MM.1S (cell line): Measurements from ENCODE around the gene AANAT.

ENCODE experiments used
- DNase-seq: peaks from one replicate; pipeline ENCODE4 v3.0.0-alpha.2; 2015
- H2AFZ ChIP-seq: fragments of 300-600 bp; sonication (generic); 2 replicates; pipeline ENCODE4 v1.6.0; 2016; ENCODE audit warnings: antibody characterized with exemption, low read length
- H3F3A ChIP-seq: fragments of 300-600 bp; sonication (generic); 2 replicates; pipeline ENCODE4 v1.6.1; 2016; ENCODE audit warnings: mild to moderate bottlenecking, antibody characterized with exemption, low read length, moderate library complexity, mixed read lengths; ENCODE audit not compliant: insufficient read depth
- H3K27ac ChIP-seq: fragments of 300-600 bp; sonication (generic); 2 replicates; pipeline ENCODE4 v1.5.1; 2016; ENCODE audit warnings: mild to moderate bottlenecking, low read length
- H3K27me3 ChIP-seq: fragments of 300-600 bp; sonication (generic); replicated peaks from 2 replicates; pipeline ENCODE4 v1.6.0; 2016; ENCODE audit warnings: low read length; ENCODE audit not compliant: insufficient read depth
- H3K36me3 ChIP-seq: fragments of 300-600 bp; sonication (generic); replicated peaks from 2 replicates; pipeline ENCODE4 v1.6.1; 2016; ENCODE audit warnings: mild to moderate bottlenecking, low read length, mixed read lengths; ENCODE audit not compliant: insufficient read depth
- H3K4me1 ChIP-seq: fragments of 300-600 bp; sonication (generic); 2 replicates; pipeline ENCODE4 v1.6.1; 2016; ENCODE audit warnings: low read length, mixed read lengths
- H3K4me2 ChIP-seq: fragments of 300-600 bp; sonication (generic); 2 replicates; pipeline ENCODE4 v1.6.0; 2016; ENCODE audit warnings: low read depth, low read length
- H3K4me3 ChIP-seq: fragments of 300-600 bp; sonication (generic); 2 replicates; pipeline ENCODE4 v1.5.1; 2016; ENCODE audit warnings: low read length, mixed read lengths
- H3K79me2 ChIP-seq: fragments of 300-600 bp; sonication (generic); 2 replicates; pipeline ENCODE4 v1.6.1; 2016; ENCODE audit warnings: mixed run types, low read length, mixed read lengths
- H3K9ac ChIP-seq: fragments of 300-600 bp; sonication (generic); 2 replicates; pipeline ENCODE4 v1.6.1; 2016; ENCODE audit warnings: low read length, mixed read lengths
- H3K9me2 ChIP-seq: fragments of 300-600 bp; sonication (generic); replicated peaks from 2 replicates; pipeline ENCODE4 v1.6.1; 2016; ENCODE audit warnings: mild to moderate bottlenecking, low read length, mixed read lengths; ENCODE audit not compliant: insufficient read depth
- H3K9me3 ChIP-seq: fragments of 300-600 bp; sonication (generic); replicated peaks from 2 replicates; pipeline ENCODE4 v1.6.1; 2016; ENCODE audit warnings: mild to moderate bottlenecking, low read length, mixed read lengths; ENCODE audit not compliant: insufficient read depth
- H4K20me1 ChIP-seq: fragments of 300-600 bp; sonication (generic); 2 replicates; pipeline ENCODE4 v1.6.1; 2016; ENCODE audit warnings: mild to moderate bottlenecking, low read length, moderate library complexity, mixed read lengths; ENCODE audit not compliant: insufficient read depth
- EZH2 ChIP-seq: fragments of 300-600 bp; sonication (generic); optimal IDR thresholded peaks from 2 replicates; pipeline ENCODE3; 2017; ENCODE audit warnings: low read depth, mild to moderate bottlenecking, antibody characterized with exemption, low read length, mixed read lengths
- EZH2phosphoT487 ChIP-seq: fragments of 300-600 bp; sonication (generic); IDR thresholded peaks from 2 replicates; pipeline ENCODE4 v1.6.1; 2018; ENCODE audit warnings: antibody characterized with exemption, low read length
- TF ChIP-seq, protein P1 (sequence below): fragments of 300-600 bp; sonication (generic); IDR thresholded peaks from 2 replicates; pipeline ENCODE4 v1.5.1; 2016; ENCODE audit warnings: antibody characterized with exemption, low read length, mixed read lengths

Gene AANAT

DNA sequence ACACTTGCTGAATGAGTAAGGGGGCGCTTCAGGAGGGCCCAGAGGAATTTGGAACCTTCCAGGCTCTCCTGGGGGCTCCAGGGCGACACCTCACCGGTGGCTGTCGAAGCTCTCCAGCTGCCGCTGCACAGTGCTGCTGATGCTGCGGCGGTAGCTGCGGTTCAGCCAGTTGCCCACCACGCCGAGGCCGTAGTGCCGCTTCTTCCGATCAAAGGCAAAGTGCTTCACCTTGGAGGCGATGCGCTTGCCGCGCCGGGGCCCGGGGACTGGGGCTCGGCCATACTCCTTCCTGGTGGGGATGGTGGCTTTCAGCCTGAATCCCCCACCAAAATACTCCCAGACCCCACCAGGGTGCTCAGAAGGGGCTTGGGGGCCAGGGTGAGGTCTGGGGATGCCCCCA is 9.3 kb downstream of the AANAT start:
- Histone ChIP-seq H3K9ac (no peak overlapping the region), H3K36me3 (peaks cover 5% of the 10 kb centered on the region; the same call in 1 of the 2 replicates), H3F3A (peaks cover 16% of the 10 kb centered on the region), H2AFZ (no peak overlapping the region), H3K4me1 (peaks cover 8% of the 10 kb centered on the region; the same call in 1 of the 2 replicates), H4K20me1 (no peaks in the 10 kb centered on the region), H3K9me3 (no peaks in the 10 kb centered on the region), H3K9me2 (no peaks in the 10 kb centered on the region), H3K4me3 (no peak overlapping the region), H3K4me2 (no peak overlapping the region), H3K27ac (no peak overlapping the region), H3K79me2 (peaks cover 12% of the 10 kb centered on the region; the same call in 1 of the 2 replicates), H3K27me3 (no peaks in the 10 kb centered on the region)
- TF ChIP-seq EZH2 (no peak), EZH2phosphoT487 (no peak)
- TF ChIP-seq, protein P1, sequence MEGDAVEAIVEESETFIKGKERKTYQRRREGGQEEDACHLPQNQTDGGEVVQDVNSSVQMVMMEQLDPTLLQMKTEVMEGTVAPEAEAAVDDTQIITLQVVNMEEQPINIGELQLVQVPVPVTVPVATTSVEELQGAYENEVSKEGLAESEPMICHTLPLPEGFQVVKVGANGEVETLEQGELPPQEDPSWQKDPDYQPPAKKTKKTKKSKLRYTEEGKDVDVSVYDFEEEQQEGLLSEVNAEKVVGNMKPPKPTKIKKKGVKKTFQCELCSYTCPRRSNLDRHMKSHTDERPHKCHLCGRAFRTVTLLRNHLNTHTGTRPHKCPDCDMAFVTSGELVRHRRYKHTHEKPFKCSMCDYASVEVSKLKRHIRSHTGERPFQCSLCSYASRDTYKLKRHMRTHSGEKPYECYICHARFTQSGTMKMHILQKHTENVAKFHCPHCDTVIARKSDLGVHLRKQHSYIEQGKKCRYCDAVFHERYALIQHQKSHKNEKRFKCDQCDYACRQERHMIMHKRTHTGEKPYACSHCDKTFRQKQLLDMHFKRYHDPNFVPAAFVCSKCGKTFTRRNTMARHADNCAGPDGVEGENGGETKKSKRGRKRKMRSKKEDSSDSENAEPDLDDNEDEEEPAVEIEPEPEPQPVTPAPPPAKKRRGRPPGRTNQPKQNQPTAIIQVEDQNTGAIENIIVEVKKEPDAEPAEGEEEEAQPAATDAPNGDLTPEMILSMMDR = no peak
- DNase-seq = no peak

- H3K9me2 ChIP-seq = no peaks in the 10 kb centered on the region
- peaks cover 24% of the 10 kb centered on the region for H3F3A ChIP-seq
- H2AFZ ChIP-seq = no peak overlapping the region
- H4K20me1 ChIP-seq = no peaks in the 10 kb centered on the region
- H3K79me2 ChIP-seq = peaks cover 12% of the 10 kb centered on the region; the same call in 1 of the 2 replicates
- no peak overlapping the region for H3K27ac ChIP-seq
- H3K36me3 ChIP-seq = peaks cover 3% of the 10 kb centered on the region; the same call in 1 of the 2 replicates
- no peak for TF ChIP-seq EZH2
- no peak for TF ChIP-seq EZH2phosphoT487
- TF ChIP-seq, protein P1 = no peak
- no peaks in the 10 kb centered on the region for H3K9me3 ChIP-seq
- DNase-seq = no peak
- no peak overlapping the region for H3K4me2 ChIP-seq
- no peak overlapping the region for H3K9ac ChIP-seq
- H3K4me1 ChIP-seq = peaks cover 14% of the 10 kb centered on the region
- H3K27me3 ChIP-seq = no peaks in the 10 kb centered on the region
- H3K4me3 ChIP-seq = no peak overlapping the region
Measured at GRCh38 chr17:76477576-76477975, 10.2 kb downstream of the AANAT start.

GRCh38 chr17:76478097-76478496 is 10.7 kb downstream of the AANAT start:
- no peak for TF ChIP-seq EZH2
- TF ChIP-seq, protein P1 = no peak
- TF ChIP-seq EZH2phosphoT487 = no peak
- Histone ChIP-seq H2AFZ (no peak overlapping the region), H3K4me2 (no peak overlapping the region), H3K9me2 (no peaks in the 10 kb centered on the region), H3F3A (peaks cover 30% of the 10 kb centered on the region), H3K27me3 (no peaks in the 10 kb centered on the region), H3K4me3 (no peak overlapping the region), H4K20me1 (no peaks in the 10 kb centered on the region), H3K4me1 (peaks cover 18% of the 10 kb centered on the region), H3K9ac (no peak overlapping the region), H3K27ac (no peak overlapping the region), H3K79me2 (peaks cover 12% of the 10 kb centered on the region; the same call in 1 of the 2 replicates), H3K9me3 (no peaks in the 10 kb centered on the region), H3K36me3 (no peaks in the 10 kb centered on the region)
- no peak for DNase-seq
